Common myeloid progenitor, CD34-positive (primary cell): ENCODE results near the gene TMA7B.
"Not testable (repeated sequence)": the region's sequence is repeated elsewhere in the genome, so short reads cannot be mapped to it uniquely, and the experiment has no call there.

Experiments
- CTCF ChIA-PET: fragments of 350-600 bp; sonication (Branson Sonifier 250); formaldehyde crosslinking; loops from one replicate; lab custom pipeline; 2021; ENCODE audit warnings: antibody characterized with exemption; lab: Charles Lee
- POLR2A ChIA-PET: fragments of 350-600 bp; sonication (Branson Sonifier 250); formaldehyde crosslinking; loops from one replicate; lab custom pipeline; 2021; ENCODE audit warnings: antibody characterized with exemption; lab: Charles Lee
- DNase-seq, 3 donors: peaks; one replicate each; pipeline versions ENCODE4 v3.0.0 to v3.0.0-alpha.2; 2013
- H3K27ac ChIP-seq, 2 experiments: 1 replicate in 1 of 2; 2 replicates in 1 of 2; pipeline ENCODE4 v1.7.0; 2013; ENCODE audit warnings: inconsistent platforms in 2 of 2, low read length in 2 of 2, mild to moderate bottlenecking in 2 of 2, low read depth in 1 of 2, moderate library complexity in 1 of 2; ENCODE audit not compliant: severe bottlenecking in 2 of 2, insufficient read depth in 1 of 2, poor library complexity in 1 of 2
- H3K27me3 ChIP-seq, 5 experiments: replicated peaks in 2 of 5; 1 replicate in 3 of 5; 2 replicates in 2 of 5; pipeline versions ENCODE4 v1.6.1 to v1.7.0; 2013; ENCODE audit warnings: low read length in 4 of 5, mild to moderate bottlenecking in 2 of 5, moderate library complexity in 2 of 5, inconsistent platforms in 1 of 5; ENCODE audit not compliant: insufficient read depth in 5 of 5, control insufficient read depth in 4 of 5
- H3K36me3 ChIP-seq, 4 experiments: 1 replicate in 2 of 4; 2 replicates in 2 of 4; pipeline versions ENCODE4 v1.6.1 to v1.7.0; 2013; ENCODE audit warnings: low read length in 3 of 4, control low read depth in 1 of 4, mild to moderate bottlenecking in 1 of 4; ENCODE audit not compliant: control insufficient read depth in 4 of 4, insufficient read depth in 4 of 4
- H3K4me1 ChIP-seq, 4 experiments: 1 replicate in 3 of 4; 2 replicates in 1 of 4; pipeline versions ENCODE4 v1.6.1 to v1.7.1; 2013; ENCODE audit warnings: low read length in 3 of 4, mild to moderate bottlenecking in 3 of 4, control low read depth in 1 of 4, inconsistent platforms in 1 of 4, moderate library complexity in 1 of 4; ENCODE audit not compliant: control insufficient read depth in 4 of 4, insufficient read depth in 4 of 4; ENCODE audit errors: control extremely low read depth in 1 of 4
- H3K4me3 ChIP-seq, 7 experiments: 1 replicate in 4 of 7; 2 replicates in 3 of 7; pipeline versions ENCODE4 v1.5.1 to v1.7.0; 2013; ENCODE audit warnings: mild to moderate bottlenecking in 7 of 7, low read length in 6 of 7, moderate library complexity in 6 of 7, inconsistent platforms in 2 of 7, low read depth in 2 of 7, control low read depth in 1 of 7; ENCODE audit not compliant: insufficient read depth in 4 of 7, control insufficient read depth in 1 of 7; ENCODE audit errors: extremely low read depth in 1 of 7
- H3K9me3 ChIP-seq, 5 experiments: 1 replicate in 4 of 5; 2 replicates in 1 of 5; pipeline versions ENCODE4 v1.6.1 to v1.7.1; 2013; ENCODE audit warnings: low read length in 4 of 5, mild to moderate bottlenecking in 2 of 5, inconsistent platforms in 1 of 5, low read depth in 1 of 5, moderate library complexity in 1 of 5; ENCODE audit not compliant: control insufficient read depth in 4 of 5, insufficient read depth in 2 of 5; ENCODE audit errors: control extremely low read depth in 1 of 5
- WGBS: methylation state at CpG from one replicate; pipeline ENCODE4 v1.1.5; 2013; ENCODE audit not compliant: insufficient coverage; 5-methylcytosine and 5-hydroxymethylcytosine counted together

The TMA7B gene

GRCh38 chr22:39992894-39993293 lies 32.7 kb downstream of the TMA7B start:
- Histone ChIP-seq H3K4me1 (peaks cover 0 to 18% (median 13%) of the 10 kb centered on the region in 4 experiments), H3K27me3 (peaks cover 0 to 77% (median 23%) of the 10 kb centered on the region in 5 experiments)
- DNase-seq, H3K4me3 ChIP-seq, H3K9me3 ChIP-seq, H3K27ac ChIP-seq, H3K36me3 ChIP-seq, POLR2A ChIA-PET: not testable (repeated sequence)
- WGBS: 88% methylated on average over 6 of the region's 7 CpGs
- CTCF ChIA-PET: interaction anchor here (1.3 to 1.9 kb wide), 2 partner anchors 21 to 36 kb away, joined by 3 to 5 read pairs; no protein-coding TSS in a partner anchor

- POLR2A ChIA-PET: interaction anchor here (0.6 to 1.2 kb wide), 4 partner anchors 16 to 474 kb away, joined by 3 to 4 read pairs (median 3); partner anchors contain the start of gene ATF4
- Histone ChIP-seq H3K36me3 (no peaks in the 10 kb centered on the region), H3K27ac (no peak overlapping the region), H3K4me3 (peak overlapping the region in 3 of 7 experiments; percentile 33 to 48 (median 41)), H3K9me3 (no peaks in the 10 kb centered on the region), H3K4me1 (peaks cover 0 to 18% (median 14%) of the 10 kb centered on the region in 4 experiments), H3K27me3 (peaks cover 0 to 70% (median 20%) of the 10 kb centered on the region in 5 experiments)
- CTCF ChIA-PET: interaction anchor here (0.7 to 1.9 kb wide), 9 partner anchors 8 to 66 kb away, joined by 3 to 5 read pairs (median 3); no protein-coding TSS in a partner anchor
- DNase-seq: peak; percentile 94 to 98 (median 96)
- 14% methylated on average over 7 of the region's 20 CpGs for WGBS
These were observed 33.9 kb downstream of the TMA7B start for GRCh38 chr22:39994041-39994565.

GRCh38 chr22:39994566-39995392 lies 34.6 kb downstream of the TMA7B start, which contains the start of gene FAM83F:
FAM83F (plus strand) TSS chr22:39994954; CDS start chr22:39995043, 89 bp downstream.
- Histone ChIP-seq H3K4me3 (peak within 1 kb of the TSS in 4 of 7 experiments; percentile 27 to 54 (median 48)), H3K27me3 (peaks cover 0 to 67% (median 18%) of the 10 kb centered on the region in 5 experiments), H3K9me3 (no peaks in the 10 kb centered on the region), H3K36me3 (no peaks in the 10 kb centered on the region), H3K27ac (no peak within 1 kb of the TSS), H3K4me1 (peaks cover 0 to 18% (median 14%) of the 10 kb centered on the region in 4 experiments)
- ChIA-PET POLR2A (interaction anchor here (0.6 to 1.2 kb wide), 3 partner anchors 15 to 86 kb away, joined by 3 to 4 read pairs (median 3); no protein-coding TSS in a partner anchor), CTCF (interaction anchor here (1.0 to 1.9 kb wide), 7 partner anchors 8 to 67 kb away, joined by 3 to 5 read pairs (median 3); no protein-coding TSS in a partner anchor)
- DNase-seq: peak; percentile 9 to 48 (median 24)
- 5% methylated on average over 103 of the region's 115 CpGs for WGBS

- ChIA-PET POLR2A (interaction anchor here (0.6 kb wide), 1 partner anchor 54 kb away, joined by 3 read pairs; no protein-coding TSS in a partner anchor), CTCF (interaction anchor here (1.2 to 1.3 kb wide), 3 partner anchors 10 to 29 kb away, joined by 3 to 4 read pairs (median 3); no protein-coding TSS in a partner anchor)
- no peaks in the 10 kb centered on the region for H3K36me3 ChIP-seq
- DNase-seq: no peak
- H3K27ac ChIP-seq: no peak overlapping the region
- peaks cover 0 to 18% (median 14%) of the 10 kb centered on the region in 4 experiments for H3K4me1 ChIP-seq
- H3K9me3 ChIP-seq: no peaks in the 10 kb centered on the region
- peak overlapping the region in 2 of 7 experiments; percentile 48 to 54 for H3K4me3 ChIP-seq
- 51% methylated on average over 34 of the region's 35 CpGs for WGBS
- H3K27me3 ChIP-seq: peaks cover 0 to 69% (median 18%) of the 10 kb centered on the region in 5 experiments
These were observed 35.4 kb downstream of the TMA7B start for GRCh38 chr22:39995393-39996252.

- DNase-seq: no peak
- Histone ChIP-seq H3K27ac (no peak overlapping the region), H3K4me1 (peaks cover 0 to 18% (median 14%) of the 10 kb centered on the region in 4 experiments), H3K9me3 (no peaks in the 10 kb centered on the region), H3K27me3 (peaks cover 0 to 79% (median 21%) of the 10 kb centered on the region in 5 experiments), H3K36me3 (no peaks in the 10 kb centered on the region), H3K4me3 (no peak overlapping the region)
- 100% methylated on average over 1 of the region's 3 CpGs for WGBS
- POLR2A ChIA-PET: no interaction called here
- CTCF ChIA-PET: interaction anchor here (1.1 to 2.1 kb wide), 3 partner anchors 9 to 39 kb away, joined by 3 to 4 read pairs (median 4); no protein-coding TSS in a partner anchor
These were observed 36.5 kb downstream of the TMA7B start for GRCh38 chr22:39996732-39997131.

- Histone ChIP-seq H3K9me3 (no peaks in the 10 kb centered on the region), H3K4me1 (peaks cover 0 to 18% (median 14%) of the 10 kb centered on the region in 4 experiments), H3K27ac (no peak overlapping the region), H3K27me3 (peaks cover 0 to 80% (median 24%) of the 10 kb centered on the region in 5 experiments), H3K4me3 (no peak overlapping the region), H3K36me3 (no peaks in the 10 kb centered on the region)
- ChIA-PET POLR2A (no interaction called here), CTCF (interaction anchor here (1.1 to 2.1 kb wide), 2 partner anchors 26 to 39 kb away, joined by 3 to 4 read pairs; no protein-coding TSS in a partner anchor)
- 100% methylated on average over 2 of the region's 3 CpGs for WGBS
- DNase-seq: no peak
These were observed 37.2 kb downstream of the TMA7B start for GRCh38 chr22:39997421-39997820.
